GM10266 (cell line): ENCODE data around the gene ZNF3.

Source experiments
- DNase-seq: peaks from one replicate; pipeline ENCODE4 v3.0.0; 2012; ENCODE audit errors: extremely low spot score
- CTCF ChIP-seq: IDR thresholded peaks from 2 replicates; pipeline ENCODE4 v1.5.1; 2012; ENCODE audit warnings: mild to moderate bottlenecking, low read depth; ENCODE audit not compliant: control insufficient read depth, insufficient read depth; ENCODE audit errors: missing control alignments

The ZNF3 gene

GRCh38 chr7:100087055-100087750 lies 5.7 kb upstream of the ZNF3 start:
- no peak for TF ChIP-seq CTCF
- no peak for DNase-seq

- TF ChIP-seq CTCF: no peak
- no peak for DNase-seq
Observed at GRCh38 chr7:100085515-100085914, 4.0 kb upstream of the ZNF3 start.

- no peak for DNase-seq
- TF ChIP-seq CTCF: no peak
Observed at GRCh38 chr7:100082978-100083377, 1.5 kb upstream of the ZNF3 start.

GRCh38 chr7:100080907-100081534 lies 502 bp downstream of the ZNF3 start:
- no peak for DNase-seq
- no peak for TF ChIP-seq CTCF

GRCh38 chr7:100079024-100079560 lies 2.4 kb downstream of the ZNF3 start:
- no peak for TF ChIP-seq CTCF
- no peak for DNase-seq

GRCh38 chr7:100077205-100077604 lies 4.3 kb downstream of the ZNF3 start:
- no peak for TF ChIP-seq CTCF
- no peak for DNase-seq

- no peak for TF ChIP-seq CTCF
- DNase-seq: no peak
Observed at GRCh38 chr7:100075418-100075817, 6.1 kb downstream of the ZNF3 start.
